Ishikawa (cell line): ENCODE measurements around the gene VIPR1.

Experiments used
- CEBPB ChIP-seq: IDR thresholded peaks from 2 replicates; pipeline ENCODE4 v1.6.1; 2012
- CREB1 ChIP-seq: IDR thresholded peaks from 2 replicates; pipeline ENCODE4 v1.6.1; 2012; ENCODE audit warnings: low read depth
- EGR1 ChIP-seq: IDR thresholded peaks from 2 replicates; pipeline ENCODE4 v1.6.1; 2012
- EP300 ChIP-seq: IDR thresholded peaks from 2 replicates; pipeline ENCODE4 v1.6.1; 2012; ENCODE audit warnings: borderline replicate concordance
- FOXM1 ChIP-seq: IDR thresholded peaks from 2 replicates; pipeline ENCODE4 v1.6.1; 2012; ENCODE audit warnings: low read depth, borderline replicate concordance
- MAX ChIP-seq: IDR thresholded peaks from 2 replicates; pipeline ENCODE4 v1.6.1; 2012
- NFIC ChIP-seq: IDR thresholded peaks from 2 replicates; pipeline ENCODE4 v1.6.1; 2012
- RAD21 ChIP-seq: IDR thresholded peaks from 2 replicates; pipeline ENCODE4 v1.6.1; 2012; ENCODE audit warnings: low read depth
- REST ChIP-seq: IDR thresholded peaks from 2 replicates; pipeline ENCODE4 v1.6.1; 2012; ENCODE audit warnings: low read depth, mild to moderate bottlenecking
- TAF1 ChIP-seq: IDR thresholded peaks from 2 replicates; pipeline ENCODE4 v1.6.1; 2012; ENCODE audit warnings: low read depth, mild to moderate bottlenecking
- TCF12 ChIP-seq: IDR thresholded peaks from 2 replicates; pipeline ENCODE4 v1.6.1; 2012; ENCODE audit warnings: low read depth
- TEAD4 ChIP-seq: IDR thresholded peaks from 2 replicates; pipeline ENCODE4 v1.6.1; 2012
- USF1 ChIP-seq: IDR thresholded peaks from 2 replicates; pipeline ENCODE4 v1.6.1; 2012
- YY1 ChIP-seq: IDR thresholded peaks from 2 replicates; pipeline ENCODE4 v1.6.1; 2012; ENCODE audit warnings: low read depth
- ZBTB7A ChIP-seq: IDR thresholded peaks from 2 replicates; pipeline ENCODE4 v1.6.1; 2012; ENCODE audit warnings: low read depth

Gene VIPR1

GRCh38 chr3:42518800-42519567 lies 16.5 kb downstream of the VIPR1 start:
- TF ChIP-seq RAD21, result no peak
- no peak for TF ChIP-seq CREB1
- TF ChIP-seq USF1, result no peak
- TF ChIP-seq ZBTB7A, result no peak
- TF ChIP-seq YY1, result no peak
- no peak for TF ChIP-seq EGR1

- TF ChIP-seq TCF12, result no peak
- TF ChIP-seq RAD21, result no peak
- TF ChIP-seq TEAD4, result no peak
- TF ChIP-seq REST, result no peak
- no peak for TF ChIP-seq MAX
- no peak for TF ChIP-seq CREB1
- no peak for TF ChIP-seq EP300
- no peak for TF ChIP-seq ZBTB7A
- TF ChIP-seq CEBPB, result no peak
Measured at GRCh38 chr3:42519568-42519962, 17.1 kb downstream of the VIPR1 start.

GRCh38 chr3:42520336-42520735 lies 17.9 kb downstream of the VIPR1 start:
- TF ChIP-seq CREB1 (no peak), TCF12 (no peak), NFIC (no peak), ZBTB7A (no peak), FOXM1 (no peak), TEAD4 (no peak), TAF1 (no peak), RAD21 (no peak), MAX (no peak), REST (no peak), EP300 (no peak), USF1 (no peak), YY1 (no peak), CEBPB (no peak), EGR1 (no peak)

GRCh38 chr3:42520906-42521305 lies 18.5 kb downstream of the VIPR1 start:
- TF ChIP-seq USF1 (no peak), YY1 (no peak), ZBTB7A (no peak), TCF12 (no peak), EGR1 (no peak)

- TF ChIP-seq MAX (no peak), CEBPB (no peak), EGR1 (no peak), TEAD4 (no peak), CREB1 (no peak), FOXM1 (no peak), YY1 (no peak), ZBTB7A (no peak), NFIC (no peak), RAD21 (no peak), EP300 (no peak), USF1 (no peak), REST (no peak), TAF1 (no peak), TCF12 (no peak)
Measured at GRCh38 chr3:42524751-42525150, 22.3 kb downstream of the VIPR1 start.
